Subcutaneous abdominal adipose tissue (tissue), 5 donors: ENCODE results near the gene NECAB2.

Experiments
- H3K27ac ChIP-seq: one replicate; pipeline ENCODE4 v1.7.0; 2013; ENCODE audit warnings: low read depth, mild to moderate bottlenecking, inconsistent platforms, low read length, moderate library complexity
- H3K27me3 ChIP-seq, 5 donors: one replicate each; pipeline ENCODE4 v1.7.0; 2013; ENCODE audit warnings: low read length in 5 of 5, inconsistent platforms in 1 of 5; ENCODE audit not compliant: control insufficient read depth in 5 of 5, insufficient read depth in 4 of 5
- H3K36me3 ChIP-seq, 5 donors: one replicate each; pipeline ENCODE4 v1.7.0; 2013; ENCODE audit warnings: low read length in 5 of 5; ENCODE audit not compliant: control insufficient read depth in 5 of 5, insufficient read depth in 5 of 5
- H3K4me1 ChIP-seq, 5 donors: one replicate each; pipeline ENCODE4 v1.7.0; 2013; ENCODE audit warnings: low read length in 5 of 5, mild to moderate bottlenecking in 3 of 5, moderate library complexity in 1 of 5; ENCODE audit not compliant: control insufficient read depth in 5 of 5, insufficient read depth in 5 of 5
- H3K4me3 ChIP-seq, 5 donors: one replicate each; pipeline ENCODE4 v1.7.0; 2013; ENCODE audit warnings: low read length in 5 of 5, low read depth in 1 of 5
- H3K9ac ChIP-seq, 5 donors: one replicate each; pipeline ENCODE4 v1.7.0; 2013; ENCODE audit warnings: low read length in 5 of 5, mild to moderate bottlenecking in 4 of 5, moderate library complexity in 3 of 5
- H3K9me3 ChIP-seq, 5 donors: one replicate each; pipeline ENCODE4 v1.7.0; 2013; ENCODE audit warnings: low read length in 5 of 5; ENCODE audit not compliant: control insufficient read depth in 5 of 5
- donor health status: healthy.
- donor health status: healthy.
- donor health status: healthy.
- donor health status: healthy.
- donor health status: healthy.

NECAB2 gene

DNA sequence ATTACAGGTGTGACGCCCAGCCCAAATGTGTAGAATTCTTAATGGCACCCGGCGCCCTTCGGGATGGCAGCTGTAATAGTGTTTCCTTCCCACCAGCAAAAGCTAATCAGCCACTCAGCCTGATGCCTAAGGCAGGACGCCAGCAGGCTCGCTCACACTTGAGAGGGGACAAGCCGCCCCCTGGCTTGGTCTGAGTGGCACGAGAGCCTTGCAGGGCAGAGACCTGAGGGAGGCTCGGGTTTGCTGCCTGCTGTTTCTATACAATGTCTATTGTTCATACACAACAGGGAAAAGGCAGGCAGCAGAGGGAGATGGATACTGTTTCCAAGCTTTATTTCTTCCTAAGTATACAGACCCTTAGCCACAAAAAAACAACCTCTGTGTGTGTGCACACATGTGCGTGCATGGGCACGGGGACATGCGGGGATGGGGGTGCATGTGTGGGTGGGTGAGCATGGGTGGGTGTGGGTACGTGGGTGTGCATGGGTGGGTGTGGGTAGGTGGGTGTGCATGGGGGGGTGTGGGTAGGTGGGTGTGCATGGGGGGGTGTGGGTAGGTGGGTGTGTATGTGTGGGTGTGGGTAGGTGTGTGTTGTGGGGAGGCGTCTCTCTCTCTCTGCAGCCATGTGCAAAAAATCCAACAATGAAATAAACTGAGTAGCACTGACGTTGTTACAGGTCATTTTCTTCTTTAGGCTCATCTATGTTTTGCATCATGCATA, 64.6 kb downstream of the NECAB2 start:
- peaks cover 0 to 9% (median 3%) of the 10 kb centered on the region in 5 donors for H3K4me1 ChIP-seq
- no peak overlapping the region for H3K9ac ChIP-seq
- no peaks in the 10 kb centered on the region for H3K36me3 ChIP-seq
- H3K9me3 ChIP-seq, result peaks cover 10 to 25% (median 13%) of the 10 kb centered on the region in 5 donors
- H3K4me3 ChIP-seq, result no peak overlapping the region
- H3K27me3 ChIP-seq, result peaks cover 0 to 15% (median 8%) of the 10 kb centered on the region in 5 donors
- H3K27ac ChIP-seq, result no peak overlapping the region

DNA sequence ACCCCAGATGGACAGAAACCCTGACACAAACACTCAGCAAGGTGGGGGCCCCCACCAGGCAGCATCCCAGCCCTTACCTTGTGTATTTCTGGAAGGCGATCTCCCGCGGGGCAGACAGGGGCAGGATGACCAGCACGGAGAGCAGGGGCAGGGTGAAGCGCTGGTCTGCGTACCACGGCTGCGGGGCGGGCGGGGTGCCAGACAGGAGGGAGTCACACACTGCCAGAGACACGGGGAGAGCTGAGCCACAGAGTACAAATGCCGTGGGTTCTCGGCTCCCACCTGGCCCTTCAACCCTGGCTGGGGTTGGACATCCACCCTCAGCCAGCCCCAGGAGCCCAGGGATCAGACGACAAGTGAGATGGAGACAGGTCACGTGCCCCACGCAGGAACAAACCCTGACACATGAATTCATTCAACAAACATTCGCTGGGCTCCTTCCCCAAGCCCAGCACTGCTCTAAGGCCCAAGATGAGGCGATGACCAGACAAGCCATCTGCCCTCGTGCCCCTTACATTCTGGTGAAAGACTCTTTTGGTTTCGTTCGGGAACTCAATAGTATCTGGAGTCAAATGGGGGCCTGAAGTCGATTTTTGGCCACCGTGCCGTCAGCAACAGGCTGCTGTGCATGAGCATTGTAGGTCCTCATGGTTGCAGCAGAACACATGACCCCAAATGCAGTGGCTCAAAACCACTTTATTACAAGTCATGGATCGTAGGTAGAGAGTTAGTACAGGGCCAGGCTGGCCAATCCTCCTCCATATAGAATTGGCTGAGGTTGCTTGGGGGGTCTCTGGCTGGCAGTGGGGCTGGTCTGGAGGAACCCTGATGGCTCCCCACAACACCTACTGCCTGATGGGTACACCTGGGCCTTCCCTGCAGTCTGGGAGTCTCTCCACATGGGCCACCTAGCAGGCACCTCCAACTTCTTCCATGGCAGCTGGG, 65.5 kb downstream of the NECAB2 start:
- Histone ChIP-seq H3K9ac (no peak overlapping the region), H3K36me3 (no peaks in the 10 kb centered on the region), H3K27ac (no peak overlapping the region), H3K27me3 (peaks cover under 1 to 15% (median 6%) of the 10 kb centered on the region in 5 donors), H3K9me3 (peaks cover 10 to 25% (median 13%) of the 10 kb centered on the region in 5 donors), H3K4me3 (no peak overlapping the region), H3K4me1 (peaks cover 0 to 9% (median 3%) of the 10 kb centered on the region in 5 donors)

DNA sequence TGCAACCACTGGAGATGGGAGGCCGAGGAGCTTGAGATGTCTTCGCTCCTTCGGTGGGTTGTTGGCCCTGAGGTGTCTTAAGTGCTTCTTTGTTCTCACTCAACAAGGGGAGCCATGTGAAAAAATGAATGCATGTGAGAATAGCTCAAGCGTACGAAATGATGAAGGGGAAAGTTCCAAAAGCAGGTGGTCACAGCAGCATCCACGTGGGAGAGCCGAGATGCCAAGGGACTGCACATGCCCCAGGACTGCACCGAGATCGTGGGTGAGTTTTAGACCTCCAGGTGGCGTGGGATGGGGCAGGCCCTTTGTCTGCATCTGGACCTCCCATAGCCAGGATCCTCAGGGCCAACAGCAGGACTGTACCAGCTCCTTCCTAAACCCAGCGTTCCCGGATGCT, 66.5 kb downstream of the NECAB2 start:
- Histone ChIP-seq H3K27ac (no peak overlapping the region), H3K9me3 (peaks cover 10 to 25% (median 13%) of the 10 kb centered on the region in 5 donors), H3K27me3 (peaks cover 2 to 19% (median 6%) of the 10 kb centered on the region in 5 donors)

DNA sequence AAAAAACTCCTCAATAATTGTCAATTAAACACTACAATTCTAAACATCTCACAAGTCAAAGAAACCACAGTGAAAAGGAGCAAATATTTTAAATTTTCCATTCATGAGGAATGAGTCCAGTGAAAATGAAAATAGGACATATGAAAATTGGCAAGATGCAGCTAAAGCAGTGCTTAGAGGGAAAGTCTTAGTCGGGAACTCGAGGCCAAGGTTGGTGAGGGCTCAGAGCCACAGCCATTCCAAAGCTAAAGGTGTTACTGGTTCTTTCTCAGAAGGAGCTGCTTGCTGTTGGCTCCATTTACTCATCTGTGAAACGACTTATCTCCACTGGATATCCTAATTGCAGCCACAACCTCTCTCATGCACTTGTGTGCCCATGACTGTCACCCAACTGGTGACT, 68.1 kb downstream of the NECAB2 start:
- H3K27me3 ChIP-seq, result peaks cover 5 to 28% (median 16%) of the 10 kb centered on the region in 5 donors
- H3K9me3 ChIP-seq, result peaks cover 10 to 16% (median 13%) of the 10 kb centered on the region in 5 donors
- H3K27ac ChIP-seq, result no peak overlapping the region
- H3K4me3 ChIP-seq, result no peak overlapping the region
- no peaks in the 10 kb centered on the region for H3K36me3 ChIP-seq
- no peaks in the 10 kb centered on the region for H3K4me1 ChIP-seq
- no peak overlapping the region for H3K9ac ChIP-seq

More for the DNA sequence above, 66.5 kb downstream of the NECAB2 start:
- Histone ChIP-seq H3K4me1 (peaks cover 0 to under 1% (median 0%) of the 10 kb centered on the region in 5 donors), H3K4me3 (no peak overlapping the region), H3K9ac (no peak overlapping the region), H3K36me3 (no peaks in the 10 kb centered on the region)

DNA sequence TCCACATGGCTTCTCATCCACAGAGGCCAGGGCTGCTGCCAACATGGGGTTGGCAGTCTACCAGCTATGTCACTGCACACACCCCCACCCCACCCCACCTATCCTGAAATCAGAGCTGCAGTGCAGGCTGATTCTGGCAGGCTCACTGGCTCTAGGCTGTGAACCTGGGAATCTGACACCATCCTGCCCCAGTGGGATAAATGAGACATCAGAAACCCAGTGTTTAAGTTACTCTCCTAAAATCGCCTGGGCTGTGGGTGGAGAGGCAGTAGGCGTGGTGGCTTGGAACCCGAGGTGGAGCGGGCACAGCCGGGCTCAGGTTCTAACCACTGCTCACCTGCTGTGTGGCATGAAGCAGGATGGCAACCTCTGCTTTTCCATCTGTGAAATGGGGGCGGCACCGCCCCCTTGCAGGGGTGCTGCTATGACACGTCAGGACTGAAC, 69.0 kb downstream of the NECAB2 start:
- Histone ChIP-seq H3K9me3 (peaks cover 10 to 16% (median 13%) of the 10 kb centered on the region in 5 donors), H3K36me3 (no peaks in the 10 kb centered on the region), H3K4me3 (no peak overlapping the region), H3K27ac (no peak overlapping the region), H3K27me3 (peaks cover 5 to 32% (median 21%) of the 10 kb centered on the region in 5 donors), H3K4me1 (no peaks in the 10 kb centered on the region), H3K9ac (no peak overlapping the region)

DNA sequence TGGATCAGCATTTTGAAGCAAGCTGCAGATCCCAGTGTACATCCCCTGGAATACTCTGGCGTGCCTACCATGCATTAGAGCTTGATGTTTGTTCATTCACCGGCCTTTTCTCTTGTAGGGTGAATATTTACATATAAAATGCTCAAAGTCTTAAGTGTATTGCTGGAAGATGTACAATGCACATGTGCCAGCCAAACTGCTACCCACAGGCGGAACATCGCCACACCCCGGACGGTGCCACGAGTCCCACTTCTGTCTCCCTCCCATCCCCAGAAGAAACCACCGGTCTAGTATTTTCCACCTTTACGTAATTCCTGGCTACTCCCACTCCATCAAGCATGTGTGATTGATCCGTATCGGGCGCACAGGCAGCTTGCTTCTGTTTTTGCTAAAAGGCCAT, 70.4 kb downstream of the NECAB2 start:
- H3K4me3 ChIP-seq, result no peak overlapping the region
- H3K4me1 ChIP-seq, result peaks cover 0 to 4% (median 0%) of the 10 kb centered on the region in 5 donors
- no peak overlapping the region for H3K27ac ChIP-seq
- peaks cover 10 to 16% (median 13%) of the 10 kb centered on the region in 5 donors for H3K9me3 ChIP-seq
- peaks cover 5 to 38% (median 27%) of the 10 kb centered on the region in 5 donors for H3K27me3 ChIP-seq
- H3K9ac ChIP-seq, result no peak overlapping the region
- H3K36me3 ChIP-seq, result no peaks in the 10 kb centered on the region

DNA sequence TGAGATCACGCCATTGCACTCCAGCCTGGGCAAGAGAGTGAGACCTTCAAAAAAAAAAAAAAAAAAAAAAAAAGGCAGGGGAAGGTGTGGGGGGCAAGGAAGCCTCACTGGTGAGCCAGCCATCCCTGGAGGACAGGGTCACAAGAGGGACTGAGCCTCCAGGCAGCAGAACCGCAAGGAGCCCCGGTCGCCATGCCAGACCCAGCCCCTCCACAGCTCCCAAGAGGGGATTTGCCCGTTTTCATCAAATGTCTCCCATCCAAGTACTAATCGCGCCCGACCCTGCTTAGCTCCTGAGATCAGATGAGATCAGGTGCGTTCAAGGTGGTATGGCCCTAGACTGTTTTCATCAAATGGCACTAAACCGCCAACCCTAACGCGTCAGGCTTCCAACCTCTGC, 71.7 kb downstream of the NECAB2 start:
- Histone ChIP-seq H3K9me3 (peaks cover 10 to 16% (median 13%) of the 10 kb centered on the region in 5 donors), H3K27ac (no peak overlapping the region), H3K4me1 (peaks cover 0 to 8% (median 0%) of the 10 kb centered on the region in 5 donors), H3K4me3 (no peak overlapping the region), H3K9ac (no peak overlapping the region), H3K36me3 (no peaks in the 10 kb centered on the region), H3K27me3 (peaks cover 7 to 40% (median 33%) of the 10 kb centered on the region in 5 donors)

DNA sequence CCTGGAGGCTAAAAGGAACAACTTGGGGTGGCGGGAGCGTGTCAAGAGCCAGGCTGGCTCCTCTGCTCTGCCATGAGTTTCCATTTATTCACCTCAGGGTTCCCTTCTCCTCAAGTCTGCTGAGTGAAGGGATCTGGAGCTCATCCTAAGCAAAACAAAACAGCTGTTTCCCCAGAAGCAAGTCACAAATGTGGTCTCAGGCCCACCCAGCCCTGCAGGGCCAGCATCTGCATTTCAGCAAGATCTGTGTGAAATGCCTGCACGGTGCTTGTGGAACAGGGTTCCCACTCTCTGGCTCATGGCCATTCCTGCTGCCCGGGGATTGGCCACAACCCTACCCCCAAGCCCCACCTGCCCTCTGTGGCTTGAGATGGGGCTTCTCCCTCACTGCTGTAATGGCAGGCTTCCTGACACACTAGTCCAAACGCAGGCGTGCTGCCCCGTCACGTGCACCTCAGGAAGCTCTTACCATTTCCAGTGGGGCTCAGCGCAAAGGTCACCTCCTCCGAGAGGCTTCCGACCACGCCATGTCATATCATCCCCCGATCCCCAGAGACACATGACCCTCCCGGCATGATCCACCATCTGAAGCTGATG, 72.3 kb downstream of the NECAB2 start:
- Histone ChIP-seq H3K9me3 (peaks cover 10 to 16% (median 13%) of the 10 kb centered on the region in 5 donors), H3K27me3 (peaks cover 9 to 44% (median 36%) of the 10 kb centered on the region in 5 donors), H3K4me3 (no peak overlapping the region), H3K36me3 (no peaks in the 10 kb centered on the region), H3K9ac (no peak overlapping the region), H3K4me1 (peaks cover 0 to 8% (median 0%) of the 10 kb centered on the region in 5 donors), H3K27ac (no peak overlapping the region)

DNA sequence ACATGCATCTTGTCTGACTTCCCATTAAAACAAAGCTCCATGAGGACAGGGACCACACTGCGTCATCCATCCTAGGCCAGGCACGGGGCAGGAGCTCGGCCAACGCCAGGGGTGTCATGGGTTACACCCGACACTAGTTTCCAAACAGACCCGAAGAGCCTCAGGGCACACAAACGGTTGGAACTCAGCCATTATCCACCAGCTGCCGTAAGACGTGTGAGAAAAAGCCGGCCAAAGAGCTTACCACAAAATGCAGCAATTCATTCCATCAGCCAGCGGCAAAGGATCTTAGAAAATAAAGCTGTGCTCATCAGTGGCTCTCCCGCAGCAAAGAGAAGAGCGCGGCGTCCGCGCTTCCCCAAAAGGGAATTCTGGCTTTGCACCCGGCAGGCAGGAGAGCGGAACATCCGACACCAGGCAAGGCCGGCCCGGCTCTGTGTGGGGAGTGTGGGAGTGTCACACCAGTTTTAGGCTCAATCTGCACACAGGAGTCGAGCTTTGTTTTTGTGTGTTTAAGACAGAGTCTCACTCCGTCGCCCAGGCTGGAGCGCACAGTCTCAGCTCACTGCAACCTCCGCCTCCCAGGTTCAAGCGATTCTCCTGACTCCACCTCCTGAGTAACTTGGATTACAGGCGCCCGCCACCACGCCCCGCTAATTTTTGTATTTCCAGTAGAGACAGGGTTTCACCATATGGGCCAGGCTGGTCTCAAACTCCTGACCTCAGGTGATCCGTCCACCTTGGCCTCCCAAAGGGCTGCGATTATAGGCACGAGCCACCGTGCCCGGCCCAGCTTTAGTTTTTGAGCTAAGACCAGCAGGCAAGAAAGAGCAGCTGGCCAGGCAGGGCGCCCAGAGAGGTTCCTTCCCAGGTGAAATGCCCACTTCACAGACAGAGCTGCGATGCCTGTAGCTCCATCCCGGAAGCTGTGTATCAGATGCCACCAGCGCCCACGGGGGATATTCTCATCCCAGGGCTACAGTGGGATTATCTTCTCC, 73.1 kb downstream of the NECAB2 start:
- peaks cover 0 to 8% (median 0%) of the 10 kb centered on the region in 5 donors for H3K4me1 ChIP-seq
- no peak overlapping the region for H3K27ac ChIP-seq
- H3K9ac ChIP-seq, result no peak overlapping the region
- H3K9me3 ChIP-seq, result peaks cover 3 to 9% (median 6%) of the 10 kb centered on the region in 5 donors
- H3K36me3 ChIP-seq, result no peaks in the 10 kb centered on the region
- H3K4me3 ChIP-seq, result no peak overlapping the region
- peaks cover 9 to 44% (median 36%) of the 10 kb centered on the region in 5 donors for H3K27me3 ChIP-seq
